ENCODE results near the gene NELL1.

Gene NELL1

GRCh38 chr11:21412652-21413383, 743.4 kb downstream of the NELL1 start:
- no CpG with 5 or more reads among the region's 5 CpGs for WGBS (ENCODE audit: insufficient coverage, insufficient read length)
- no peak overlapping the region for H3K27ac ChIP-seq (ENCODE audit: low read length)
- H3K4me1 ChIP-seq (ENCODE audit: control insufficient read depth, insufficient read depth, low read length) = no peaks in the 10 kb centered on the region
- H3K27me3 ChIP-seq (ENCODE audit: control insufficient read depth, insufficient read depth, low read length) = no peaks in the 10 kb centered on the region
- H3K4me3 ChIP-seq (ENCODE audit: low read length) = no peak overlapping the region
- no peaks in the 10 kb centered on the region for H3K9me3 ChIP-seq (ENCODE audit: control insufficient read depth, insufficient read depth, low read length)
- no peak for DNase-seq (ENCODE audit: low read depth, low spot score)
- H3K36me3 ChIP-seq (ENCODE audit: control insufficient read depth, insufficient read depth, low read length) = no peaks in the 10 kb centered on the region

GRCh38 chr11:21414953-21415352, 745.6 kb downstream of the NELL1 start:
- WGBS (ENCODE audit: insufficient coverage, insufficient read length) = no CpG with 5 or more reads among the region's 2 CpGs
- no peak for DNase-seq (ENCODE audit: low read depth, low spot score)
- Histone ChIP-seq H3K36me3 (ENCODE audit: control insufficient read depth, insufficient read depth, low read length) (no peaks in the 10 kb centered on the region), H3K9me3 (ENCODE audit: control insufficient read depth, insufficient read depth, low read length) (no peaks in the 10 kb centered on the region), H3K27ac (ENCODE audit: low read length) (no peak overlapping the region), H3K27me3 (ENCODE audit: control insufficient read depth, insufficient read depth, low read length) (no peaks in the 10 kb centered on the region), H3K4me1 (ENCODE audit: control insufficient read depth, insufficient read depth, low read length) (no peaks in the 10 kb centered on the region), H3K4me3 (ENCODE audit: low read length) (no peak overlapping the region)

- H3K9me3 ChIP-seq (ENCODE audit: control insufficient read depth, insufficient read depth, low read length) = no peaks in the 10 kb centered on the region
- no CpG with 5 or more reads among the region's 2 CpGs for WGBS (ENCODE audit: insufficient coverage, insufficient read length)
- H3K27ac ChIP-seq (ENCODE audit: low read length) = no peak overlapping the region
- no peaks in the 10 kb centered on the region for H3K36me3 ChIP-seq (ENCODE audit: control insufficient read depth, insufficient read depth, low read length)
- H3K4me3 ChIP-seq (ENCODE audit: low read length) = no peak overlapping the region
- DNase-seq (ENCODE audit: low read depth, low spot score) = no peak
- H3K4me1 ChIP-seq (ENCODE audit: control insufficient read depth, insufficient read depth, low read length) = no peaks in the 10 kb centered on the region
- H3K27me3 ChIP-seq (ENCODE audit: control insufficient read depth, insufficient read depth, low read length) = no peaks in the 10 kb centered on the region
Measured at GRCh38 chr11:21415606-21416005, 746.2 kb downstream of the NELL1 start.

- H3K9me3 ChIP-seq (ENCODE audit: control insufficient read depth, insufficient read depth, low read length) = no peaks in the 10 kb centered on the region
- no peak overlapping the region for H3K4me3 ChIP-seq (ENCODE audit: low read length)
- WGBS (ENCODE audit: insufficient coverage, insufficient read length) = no CpG with 5 or more reads among the region's 5 CpGs
- H3K4me1 ChIP-seq (ENCODE audit: control insufficient read depth, insufficient read depth, low read length) = no peaks in the 10 kb centered on the region; the same call in 1 of the 2 replicates
- no peak overlapping the region for H3K27ac ChIP-seq (ENCODE audit: low read length)
- H3K27me3 ChIP-seq (ENCODE audit: control insufficient read depth, insufficient read depth, low read length) = no peaks in the 10 kb centered on the region
- no peaks in the 10 kb centered on the region for H3K36me3 ChIP-seq (ENCODE audit: control insufficient read depth, insufficient read depth, low read length)
- DNase-seq (ENCODE audit: low read depth, low spot score) = no peak
Measured at GRCh38 chr11:21421711-21422329, 752.4 kb downstream of the NELL1 start.

- no peak overlapping the region for H3K4me3 ChIP-seq (ENCODE audit: low read length)
- no peaks in the 10 kb centered on the region for H3K27me3 ChIP-seq (ENCODE audit: control insufficient read depth, insufficient read depth, low read length)
- H3K27ac ChIP-seq (ENCODE audit: low read length) = no peak overlapping the region
- H3K36me3 ChIP-seq (ENCODE audit: control insufficient read depth, insufficient read depth, low read length) = no peaks in the 10 kb centered on the region
- no peaks in the 10 kb centered on the region; the same call in 1 of the 2 replicates for H3K4me1 ChIP-seq (ENCODE audit: control insufficient read depth, insufficient read depth, low read length)
- no CpG with 5 or more reads among the region's 3 CpGs for WGBS (ENCODE audit: insufficient coverage, insufficient read length)
- DNase-seq (ENCODE audit: low read depth, low spot score) = no peak
- no peaks in the 10 kb centered on the region for H3K9me3 ChIP-seq (ENCODE audit: control insufficient read depth, insufficient read depth, low read length)
Measured at GRCh38 chr11:21426931-21427330, 757.5 kb downstream of the NELL1 start.

- no peak overlapping the region for H3K27ac ChIP-seq (ENCODE audit: low read length)
- no peak overlapping the region for H3K4me3 ChIP-seq (ENCODE audit: low read length)
- H3K9me3 ChIP-seq (ENCODE audit: control insufficient read depth, insufficient read depth, low read length) = no peaks in the 10 kb centered on the region
- no peaks in the 10 kb centered on the region for H3K36me3 ChIP-seq (ENCODE audit: control insufficient read depth, insufficient read depth, low read length)
- DNase-seq (ENCODE audit: low read depth, low spot score) = no peak
- H3K4me1 ChIP-seq (ENCODE audit: control insufficient read depth, insufficient read depth, low read length) = no peaks in the 10 kb centered on the region; the same call in 1 of the 2 replicates
- no CpG with 5 or more reads among the region's 1 CpG for WGBS (ENCODE audit: insufficient coverage, insufficient read length)
- H3K27me3 ChIP-seq (ENCODE audit: control insufficient read depth, insufficient read depth, low read length) = no peaks in the 10 kb centered on the region
Measured at GRCh38 chr11:21427726-21428125, 758.3 kb downstream of the NELL1 start.

GRCh38 chr11:21428796-21429195, 759.4 kb downstream of the NELL1 start:
- H3K4me3 ChIP-seq (ENCODE audit: low read length) = no peak overlapping the region
- H3K9me3 ChIP-seq (ENCODE audit: control insufficient read depth, insufficient read depth, low read length) = no peaks in the 10 kb centered on the region
- H3K27ac ChIP-seq (ENCODE audit: low read length) = no peak overlapping the region
- H3K36me3 ChIP-seq (ENCODE audit: control insufficient read depth, insufficient read depth, low read length) = no peaks in the 10 kb centered on the region
- no peaks in the 10 kb centered on the region; the same call in 1 of the 2 replicates for H3K4me1 ChIP-seq (ENCODE audit: control insufficient read depth, insufficient read depth, low read length)
- no CpG with 5 or more reads among the region's 1 CpG for WGBS (ENCODE audit: insufficient coverage, insufficient read length)
- no peaks in the 10 kb centered on the region for H3K27me3 ChIP-seq (ENCODE audit: control insufficient read depth, insufficient read depth, low read length)
- no peak for DNase-seq (ENCODE audit: low read depth, low spot score)

- H3K9me3 ChIP-seq (ENCODE audit: control insufficient read depth, insufficient read depth, low read length) = no peaks in the 10 kb centered on the region
Measured at GRCh38 chr11:21429401-21429800, 760.0 kb downstream of the NELL1 start.

GRCh38 chr11:21430537-21430936, 761.2 kb downstream of the NELL1 start:
- Histone ChIP-seq H3K9me3 (ENCODE audit: control insufficient read depth, insufficient read depth, low read length) (no peaks in the 10 kb centered on the region), H3K36me3 (ENCODE audit: control insufficient read depth, insufficient read depth, low read length) (no peaks in the 10 kb centered on the region), H3K4me3 (ENCODE audit: low read length) (no peak overlapping the region), H3K27ac (ENCODE audit: low read length) (no peak overlapping the region), H3K27me3 (ENCODE audit: control insufficient read depth, insufficient read depth, low read length) (no peaks in the 10 kb centered on the region), H3K4me1 (ENCODE audit: control insufficient read depth, insufficient read depth, low read length) (no peaks in the 10 kb centered on the region; the same call in 1 of the 2 replicates)
- DNase-seq (ENCODE audit: low read depth, low spot score) = no peak
- no CpG with 5 or more reads among the region's 3 CpGs for WGBS (ENCODE audit: insufficient coverage, insufficient read length)

More at GRCh38 chr11:21429401-21429800, 760.0 kb downstream of the NELL1 start:
- Histone ChIP-seq H3K27me3 (ENCODE audit: control insufficient read depth, insufficient read depth, low read length) (no peaks in the 10 kb centered on the region), H3K36me3 (ENCODE audit: control insufficient read depth, insufficient read depth, low read length) (no peaks in the 10 kb centered on the region), H3K27ac (ENCODE audit: low read length) (no peak overlapping the region), H3K4me1 (ENCODE audit: control insufficient read depth, insufficient read depth, low read length) (no peaks in the 10 kb centered on the region; the same call in 1 of the 2 replicates), H3K4me3 (ENCODE audit: low read length) (no peak overlapping the region)
- no peak for DNase-seq (ENCODE audit: low read depth, low spot score)

GRCh38 chr11:21446939-21447590, 777.7 kb downstream of the NELL1 start:
- H3K4me1 ChIP-seq (ENCODE audit: control insufficient read depth, insufficient read depth, low read length) = no peaks in the 10 kb centered on the region

More at GRCh38 chr11:21446939-21447590, 777.7 kb downstream of the NELL1 start:
- Histone ChIP-seq H3K27ac (ENCODE audit: low read length) (no peak overlapping the region), H3K36me3 (ENCODE audit: control insufficient read depth, insufficient read depth, low read length) (no peaks in the 10 kb centered on the region), H3K9me3 (ENCODE audit: control insufficient read depth, insufficient read depth, low read length) (no peaks in the 10 kb centered on the region), H3K27me3 (ENCODE audit: control insufficient read depth, insufficient read depth, low read length) (no peaks in the 10 kb centered on the region), H3K4me3 (ENCODE audit: low read length) (no peak overlapping the region)
- WGBS (ENCODE audit: insufficient coverage, insufficient read length) = no CpG with 5 or more reads among the region's 2 CpGs
- DNase-seq (ENCODE audit: low read depth, low spot score) = no peak
